Thoracic aorta (tissue), 2 donors: ENCODE data around the gene SKIC2. TPM values are rescaled to one million over a fixed set of nuclear protein-coding genes. Genes with fewer than 3 reads are reported as not detected.
A peak's percentile ranks its signal among the peaks of the same experiment; 100 is the strongest.

ENCODE experiments used
- ATAC-seq: fragments of 150-250 bp; one replicate; pipeline ENCODE4 v1.8.0; 2017; ENCODE audit warnings: low read depth; ENCODE audit not compliant: insufficient number of reproducible peaks, low FRiP score
- DNase-seq: peaks from one replicate; pipeline ENCODE4 v3.0.0-alpha.2; 2020; ENCODE audit warnings: low spot score
- H3K27ac ChIP-seq, 2 donors: fragments of 200-600 bp; sonication (generic); 1 replicate in 1 of 2; 2 replicates in 1 of 2; pipeline ENCODE4 v1.5.1; 2016; ENCODE audit warnings: mild to moderate bottlenecking in 2 of 2, moderate library complexity in 2 of 2
- H3K27me3 ChIP-seq: fragments of 200-600 bp; sonication (generic); replicated peaks from 2 replicates; pipeline ENCODE4 v1.6.0; 2016; ENCODE audit warnings: mild to moderate bottlenecking; ENCODE audit not compliant: insufficient read depth
- H3K36me3 ChIP-seq: fragments of 200-600 bp; sonication (generic); one replicate; pipeline ENCODE4 v1.5.1; 2016
- H3K4me1 ChIP-seq, 2 donors: fragments of 200-600 bp; sonication (generic); 1 replicate in 1 of 2; 2 replicates in 1 of 2; pipeline versions ENCODE4 v1.5.1 to v1.6.0; 2016; ENCODE audit warnings: low read depth in 2 of 2, mild to moderate bottlenecking in 1 of 2; ENCODE audit not compliant: control insufficient read depth in 1 of 2
- H3K4me3 ChIP-seq: fragments of 200-600 bp; sonication (generic); 2 replicates; pipeline ENCODE4 v1.5.1; 2016; ENCODE audit warnings: mild to moderate bottlenecking
- H3K9me3 ChIP-seq: fragments of 200-600 bp; sonication (generic); 2 replicates; pipeline ENCODE4 v1.5.1; 2016
- total RNA-seq, 2 donors: library from RNA; depleted of rRNA; stranded (reverse); fragments of >200 nt; gene quantifications; one replicate each; pipeline versions ENCODE4 v1.1.0 to v1.2.3, GENCODE V29; 2016
- TF ChIP-seq, protein P1 (sequence below): fragments of 200-600 bp; sonication (generic); IDR thresholded peaks from one replicate; pipeline ENCODE4 v1.5.1; 2019; ENCODE audit warnings: antibody characterized with exemption

SKIC2 gene
- total RNA-seq, 2 donors from 2014 or later: 37.7 to 73.0 TPM

GRCh38 chr6:31958412-31958740 lies 599 bp upstream of the SKIC2 start:
- no peaks in the 10 kb centered on the region for H3K27me3 ChIP-seq
- H3K27ac ChIP-seq: peak overlapping the region; percentile 84 to 94
- H3K4me1 ChIP-seq: peaks cover 4 to 23% of the 10 kb centered on the region in 2 donors
- peak overlapping the region; percentile 92 for H3K4me3 ChIP-seq
- H3K9me3 ChIP-seq: no peaks in the 10 kb centered on the region
- no peak for DNase-seq
- H3K36me3 ChIP-seq: peaks cover 59% of the 10 kb centered on the region
- TF ChIP-seq, protein P1, sequence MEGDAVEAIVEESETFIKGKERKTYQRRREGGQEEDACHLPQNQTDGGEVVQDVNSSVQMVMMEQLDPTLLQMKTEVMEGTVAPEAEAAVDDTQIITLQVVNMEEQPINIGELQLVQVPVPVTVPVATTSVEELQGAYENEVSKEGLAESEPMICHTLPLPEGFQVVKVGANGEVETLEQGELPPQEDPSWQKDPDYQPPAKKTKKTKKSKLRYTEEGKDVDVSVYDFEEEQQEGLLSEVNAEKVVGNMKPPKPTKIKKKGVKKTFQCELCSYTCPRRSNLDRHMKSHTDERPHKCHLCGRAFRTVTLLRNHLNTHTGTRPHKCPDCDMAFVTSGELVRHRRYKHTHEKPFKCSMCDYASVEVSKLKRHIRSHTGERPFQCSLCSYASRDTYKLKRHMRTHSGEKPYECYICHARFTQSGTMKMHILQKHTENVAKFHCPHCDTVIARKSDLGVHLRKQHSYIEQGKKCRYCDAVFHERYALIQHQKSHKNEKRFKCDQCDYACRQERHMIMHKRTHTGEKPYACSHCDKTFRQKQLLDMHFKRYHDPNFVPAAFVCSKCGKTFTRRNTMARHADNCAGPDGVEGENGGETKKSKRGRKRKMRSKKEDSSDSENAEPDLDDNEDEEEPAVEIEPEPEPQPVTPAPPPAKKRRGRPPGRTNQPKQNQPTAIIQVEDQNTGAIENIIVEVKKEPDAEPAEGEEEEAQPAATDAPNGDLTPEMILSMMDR: no peak
- peak; percentile 4 for ATAC-seq

DNA sequence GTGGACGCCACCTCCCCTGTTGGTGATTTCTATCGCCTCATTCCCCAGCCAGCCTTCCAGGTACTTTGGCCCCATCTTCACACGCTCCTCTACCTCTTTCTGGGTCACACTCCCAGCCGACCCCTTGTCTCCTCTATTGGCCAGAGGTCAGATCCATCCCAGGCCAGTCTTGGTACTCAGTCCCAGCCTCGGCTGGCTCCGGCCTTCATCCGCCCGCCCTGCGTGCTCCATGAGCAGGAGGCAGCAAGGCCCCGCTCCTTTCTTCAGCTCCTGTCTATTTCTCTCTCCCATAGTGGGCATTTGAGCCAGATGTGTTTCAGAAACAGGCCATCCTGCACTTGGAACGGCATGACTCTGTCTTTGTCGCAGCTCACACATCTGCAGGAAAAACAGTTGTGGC lies 2.6 kb downstream of the SKIC2 start:
- ATAC-seq (no peak), DNase-seq (no peak)
- Histone ChIP-seq H3K36me3 (peaks cover 54% of the 10 kb centered on the region), H3K27ac (no peak overlapping the region), H3K27me3 (no peaks in the 10 kb centered on the region), H3K4me1 (peaks cover 4 to 23% of the 10 kb centered on the region in 2 donors), H3K9me3 (no peaks in the 10 kb centered on the region), H3K4me3 (no peak overlapping the region)
- TF ChIP-seq, protein P1: no peak

DNA sequence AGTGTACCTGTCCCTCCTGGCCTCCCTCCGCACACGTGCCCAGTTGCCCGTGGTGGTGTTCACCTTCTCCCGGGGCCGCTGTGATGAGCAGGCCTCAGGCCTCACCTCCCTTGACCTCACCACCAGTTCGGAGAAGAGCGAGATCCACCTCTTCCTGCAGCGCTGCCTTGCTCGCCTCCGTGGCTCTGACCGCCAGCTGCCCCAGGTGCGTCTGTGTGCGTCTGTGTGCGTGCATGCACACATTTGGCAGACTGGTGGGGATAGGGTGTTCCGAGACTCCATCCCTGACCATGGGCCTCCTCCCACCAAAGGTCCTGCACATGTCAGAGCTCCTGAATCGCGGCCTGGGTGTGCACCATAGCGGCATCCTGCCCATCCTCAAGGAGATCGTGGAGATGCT lies 4.9 kb downstream of the SKIC2 start:
- Histone ChIP-seq H3K36me3 (peaks cover 68% of the 10 kb centered on the region), H3K4me3 (no peak overlapping the region), H3K27ac (no peak overlapping the region), H3K9me3 (no peaks in the 10 kb centered on the region), H3K27me3 (no peaks in the 10 kb centered on the region), H3K4me1 (peaks cover 4 to 10% of the 10 kb centered on the region in 2 donors)
- TF ChIP-seq, protein P1: no peak
- ATAC-seq: no peak
- DNase-seq: no peak

- peaks cover 74% of the 10 kb centered on the region for H3K36me3 ChIP-seq
- TF ChIP-seq, protein P1: no peak
These were observed 6.7 kb downstream of the SKIC2 start for GRCh38 chr6:31965700-31966099.

DNA sequence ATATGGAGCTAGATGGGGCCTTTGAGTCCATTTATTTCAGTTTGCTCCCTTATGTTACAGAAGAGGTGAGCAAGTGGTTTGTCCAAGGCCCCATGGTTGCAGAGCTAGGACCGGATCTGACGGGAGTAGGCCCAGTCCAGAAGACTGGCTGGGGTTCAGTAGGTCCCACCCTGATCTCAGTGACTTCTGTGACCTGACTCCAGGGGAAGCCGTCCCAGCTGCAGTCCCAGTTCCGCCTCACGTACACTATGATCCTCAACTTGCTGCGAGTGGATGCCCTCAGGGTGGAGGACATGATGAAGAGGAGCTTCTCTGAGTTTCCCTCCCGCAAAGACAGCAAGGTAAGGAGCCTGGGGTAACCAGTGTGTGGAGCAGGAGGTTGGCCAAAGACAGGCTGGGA lies 7.5 kb downstream of the SKIC2 start:
- H3K4me3 ChIP-seq: no peak overlapping the region
- H3K27me3 ChIP-seq: no peaks in the 10 kb centered on the region
- H3K4me1 ChIP-seq: peaks cover 10 to 19% of the 10 kb centered on the region in 2 donors
- no peaks in the 10 kb centered on the region for H3K9me3 ChIP-seq
- TF ChIP-seq, protein P1: no peak
- DNase-seq (no peak), ATAC-seq (no peak)
- no peak overlapping the region for H3K27ac ChIP-seq
- H3K36me3 ChIP-seq: peaks cover 68% of the 10 kb centered on the region

More at GRCh38 chr6:31965700-31966099, 6.7 kb downstream of the SKIC2 start:
- H3K27me3 ChIP-seq: no peaks in the 10 kb centered on the region
- DNase-seq (no peak), ATAC-seq (no peak)
- no peaks in the 10 kb centered on the region for H3K9me3 ChIP-seq
- H3K4me1 ChIP-seq: peaks cover 4 to 11% of the 10 kb centered on the region in 2 donors
- no peak overlapping the region for H3K4me3 ChIP-seq
- H3K27ac ChIP-seq: no peak overlapping the region
